K562 (cell line): ENCODE data around the gene GCNT3. TPM values are rescaled to one million over a fixed set of nuclear protein-coding genes. Genes with fewer than 3 reads are reported as not detected.

Experiments used
- polyA plus RNA-seq, 8 experiments: library from polyadenylated mRNA; depleted of rRNA in 4 of 8; stranded (reverse) in 5 of 8; unstranded in 3 of 8; fragments of >200 nt; fragmentation: Nextera tagmentation in 2 of 8; fragmentation: Illumina TruSeq in 1 of 8; extraction: Ambion mirVana in 2 of 8; extraction: Trizol in 1 of 8; gene quantifications; 2 replicates each; pipeline versions ENCODE4 v1.2.1 to v1.2.3, GENCODE V29; 2011 to 2014; ENCODE audit warnings: inconsistent platforms in 1 of 8, missing spikeins in 1 of 8
- small RNA-seq: library from RNA; depleted of rRNA; stranded (forward); fragments of <200 nt; gene quantifications from one replicate; pipeline ENCODE3, GENCODE V24; 2014
- total RNA-seq, 7 experiments: library from RNA; depleted of rRNA in 6 of 7; stranded (reverse); fragments of >200 nt in 6 of 7; fragmentation: Illumina TruSeq in 2 of 7; extraction: Trizol in 2 of 7; gene quantifications; 2 replicates each; pipeline versions ENCODE4 v1.2.1 to v1.2.3, GENCODE V29; 2011 to 2021; ENCODE audit warnings: low replicate concordance in 1 of 7

GCNT3 gene
- total and polyA plus RNA-seq, 9 of the 15 experiments (the other 6 are each of a cell fraction or from before 2014, with no cell fraction given) = 0.07 to 0.35 (median 0.11) TPM; not detected in 4

Small RNAs within 50 kb of the gene (small RNA-seq; reads per million reads assigned to genes)
- gene RNA5SP396 = not detected

Other genes with a start within 250 kb of the GCNT3 start
- gene MYO1E, start 238.9 kb upstream of the GCNT3 start, total RNA-seq (2014; rRNA removed) = not detected in 2 replicates
- not detected in 2 replicates for gene MYO1E, start 238.9 kb upstream of the GCNT3 start, total RNA-seq (2014; rRNA removed; fragmentation: Illumina TruSeq; extraction: Trizol)
- gene MYO1E, start 238.9 kb upstream of the GCNT3 start, total RNA-seq (2015; rRNA removed; fragmentation: Illumina TruSeq; extraction: Trizol) = not detected in 2 replicates
- 0.42 and 0.44 TPM in 2 replicates for gene MYO1E, start 238.9 kb upstream of the GCNT3 start, total RNA-seq (2021)
- not detected in 2 replicates for gene MYO1E, start 238.9 kb upstream of the GCNT3 start, polyA plus RNA-seq (2011; rRNA removed)
- gene MYO1E, start 238.9 kb upstream of the GCNT3 start, polyA plus RNA-seq (2014; fragmentation: Illumina TruSeq; extraction: Trizol) = not detected in 2 replicates
- under 1 TPM; under 0.01 to 0.01 TPM for gene MYO1E, start 238.9 kb upstream of the GCNT3 start, polyA plus RNA-seq (2014; fragmentation: Nextera tagmentation; extraction: Ambion mirVana)
- not detected in 2 replicates for gene MYO1E, start 238.9 kb upstream of the GCNT3 start, polyA plus RNA-seq (2014; rRNA removed)
- not detected in 2 replicates for gene FAM81A, start 173.6 kb upstream of the GCNT3 start, total RNA-seq (2014; rRNA removed)
- not detected in 2 replicates for gene FAM81A, start 173.6 kb upstream of the GCNT3 start, total RNA-seq (2014; rRNA removed; fragmentation: Illumina TruSeq; extraction: Trizol)
- gene FAM81A, start 173.6 kb upstream of the GCNT3 start, total RNA-seq (2015; rRNA removed; fragmentation: Illumina TruSeq; extraction: Trizol) = not detected in 2 replicates
- not detected in 2 replicates for gene FAM81A, start 173.6 kb upstream of the GCNT3 start, total RNA-seq (2021)
- not detected in 2 replicates for gene FAM81A, start 173.6 kb upstream of the GCNT3 start, polyA plus RNA-seq (2011; rRNA removed)
- not detected in 2 replicates for gene FAM81A, start 173.6 kb upstream of the GCNT3 start, polyA plus RNA-seq (2014; fragmentation: Illumina TruSeq; extraction: Trizol)
- gene FAM81A, start 173.6 kb upstream of the GCNT3 start, polyA plus RNA-seq (2014; fragmentation: Nextera tagmentation; extraction: Ambion mirVana) = not detected
- gene FAM81A, start 173.6 kb upstream of the GCNT3 start, polyA plus RNA-seq (2014; rRNA removed) = not detected in 2 replicates
- gene GTF2A2, start 45.7 kb downstream of the GCNT3 start, total RNA-seq (2014; rRNA removed) = 104 and 128 TPM in 2 replicates
- 173 and 212 TPM in 2 replicates for gene GTF2A2, start 45.7 kb downstream of the GCNT3 start, total RNA-seq (2014; rRNA removed; fragmentation: Illumina TruSeq; extraction: Trizol)
- gene GTF2A2, start 45.7 kb downstream of the GCNT3 start, total RNA-seq (2015; rRNA removed; fragmentation: Illumina TruSeq; extraction: Trizol) = 144 and 167 TPM in 2 replicates
- 220 and 237 TPM in 2 replicates for gene GTF2A2, start 45.7 kb downstream of the GCNT3 start, total RNA-seq (2021)
- gene GTF2A2, start 45.7 kb downstream of the GCNT3 start, polyA plus RNA-seq (2011; rRNA removed) = 106 and 159 TPM in 2 replicates
- 149 and 172 TPM in 2 replicates for gene GTF2A2, start 45.7 kb downstream of the GCNT3 start, polyA plus RNA-seq (2014; fragmentation: Illumina TruSeq; extraction: Trizol)
- 100 to 1,000 TPM; 523 to 656 TPM for gene GTF2A2, start 45.7 kb downstream of the GCNT3 start, polyA plus RNA-seq (2014; fragmentation: Nextera tagmentation; extraction: Ambion mirVana)
- gene GTF2A2, start 45.7 kb downstream of the GCNT3 start, polyA plus RNA-seq (2014; rRNA removed) = 133 TPM in 2 replicates
- gene BNIP2, start 77.5 kb downstream of the GCNT3 start, total RNA-seq (2014; rRNA removed) = 64.5 and 88.0 TPM in 2 replicates
- gene BNIP2, start 77.5 kb downstream of the GCNT3 start, total RNA-seq (2014; rRNA removed; fragmentation: Illumina TruSeq; extraction: Trizol) = 63.4 and 82.2 TPM in 2 replicates
- 53.2 and 53.7 TPM in 2 replicates for gene BNIP2, start 77.5 kb downstream of the GCNT3 start, total RNA-seq (2015; rRNA removed; fragmentation: Illumina TruSeq; extraction: Trizol)
- 38.6 and 46.6 TPM in 2 replicates for gene BNIP2, start 77.5 kb downstream of the GCNT3 start, total RNA-seq (2021)
- 26.7 and 44.8 TPM in 2 replicates for gene BNIP2, start 77.5 kb downstream of the GCNT3 start, polyA plus RNA-seq (2011; rRNA removed)
- 50.8 and 52.5 TPM in 2 replicates for gene BNIP2, start 77.5 kb downstream of the GCNT3 start, polyA plus RNA-seq (2014; fragmentation: Illumina TruSeq; extraction: Trizol)
- gene BNIP2, start 77.5 kb downstream of the GCNT3 start, polyA plus RNA-seq (2014; fragmentation: Nextera tagmentation; extraction: Ambion mirVana) = 10 to 100 TPM; 19.6 to 22.2 TPM
- gene BNIP2, start 77.5 kb downstream of the GCNT3 start, polyA plus RNA-seq (2014; rRNA removed) = 54.8 and 73.8 TPM in 2 replicates